ENCODE data around the gene TMEM38B.

DNA sequence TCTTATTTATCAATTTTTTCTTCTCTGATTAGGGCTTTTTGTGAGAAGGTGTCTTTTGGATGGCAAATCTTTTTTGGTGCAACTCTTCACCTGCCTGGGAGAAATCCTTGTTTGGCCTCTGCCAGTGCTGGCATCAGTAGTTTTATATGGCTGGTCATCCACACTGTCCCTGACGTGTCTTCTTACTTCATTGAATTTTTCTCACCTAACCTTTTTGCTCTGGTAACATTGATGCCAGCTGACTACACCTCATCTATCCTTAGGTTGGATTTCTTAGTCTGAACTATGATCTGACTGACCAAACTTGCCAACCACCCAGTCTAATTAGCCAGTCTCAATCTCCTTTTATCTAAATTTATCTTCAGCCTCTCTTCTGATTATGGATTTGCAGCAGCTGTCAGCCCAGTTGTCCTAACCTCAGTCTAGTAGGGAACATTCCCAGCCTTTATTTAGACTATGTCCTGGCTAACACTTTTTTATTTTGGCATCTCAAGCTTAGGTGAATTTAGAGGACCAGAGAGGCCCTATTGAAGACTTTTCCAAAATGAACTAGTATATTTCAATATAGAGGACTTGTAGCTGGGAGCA, 10.6 kb upstream of the TMEM38B start:
- TF ChIP-seq ZNF354C (tag by site-specific recombination; IDR thresholded peaks at IDR 0.05; ENCODE audit: borderline replicate concordance, low read depth): no peak
- no peak for TF ChIP-seq YY1 (tag by site-specific recombination; IDR thresholded peaks at IDR 0.05)
- no peak for TF ChIP-seq SCRT2 (tag by site-specific recombination; IDR thresholded peaks at IDR 0.05)
